C4-2B (cell line): ENCODE measurements around the gene TP73.

ENCODE experiments used
- H3K27ac ChIP-seq: fragments of 450-650 bp; 2 replicates; pipeline ENCODE4 v1.5.1; 2017
- CTCF ChIP-seq: fragments of 450-650 bp; conservative IDR thresholded peaks from 2 replicates; pipeline ENCODE4 v1.5.1; 2017; ENCODE audit warnings: mild to moderate bottlenecking
- ZFX ChIP-seq: fragments of 450-650 bp; IDR thresholded peaks from 2 replicates; pipeline ENCODE4 v1.6.1; 2017

The TP73 gene

GRCh38 chr1:3612123-3612522 lies 40.2 kb upstream of the TP73 start:
- no peak overlapping the region for H3K27ac ChIP-seq
- TF ChIP-seq CTCF, result no peak
- no peak for TF ChIP-seq ZFX

- TF ChIP-seq CTCF (peak; percentile 91), ZFX (no peak)
- H3K27ac ChIP-seq, result no peak overlapping the region
Observed at GRCh38 chr1:3614755-3615742, 37.3 kb upstream of the TP73 start.

GRCh38 chr1:3616861-3617260 lies 35.5 kb upstream of the TP73 start:
- H3K27ac ChIP-seq, result no peak overlapping the region
- no peak for TF ChIP-seq ZFX
- no peak for TF ChIP-seq CTCF

- TF ChIP-seq ZFX (no peak), CTCF (no peak)
Observed at GRCh38 chr1:3617806-3618345, 34.4 kb upstream of the TP73 start.

GRCh38 chr1:3618531-3618880 lies 33.8 kb upstream of the TP73 start:
- no peak overlapping the region for H3K27ac ChIP-seq
- no peak for TF ChIP-seq ZFX

More at GRCh38 chr1:3617806-3618345, 34.4 kb upstream of the TP73 start:
- no peak overlapping the region for H3K27ac ChIP-seq

GRCh38 chr1:3618881-3619671 lies 33.2 kb upstream of the TP73 start:
- TF ChIP-seq ZFX, result no peak
- peak; percentile 93 for TF ChIP-seq CTCF
- H3K27ac ChIP-seq, result no peak overlapping the region

- no peak for TF ChIP-seq CTCF
- TF ChIP-seq ZFX, result no peak
- H3K27ac ChIP-seq, result no peak overlapping the region
Observed at GRCh38 chr1:3620708-3621107, 31.6 kb upstream of the TP73 start.
